AG10803 (cell line): ENCODE measurements around the gene HBZ.
"Not testable (repeated sequence)": the region's sequence is repeated elsewhere in the genome, so short reads cannot be mapped to it uniquely, and the experiment has no call there.

Experiments used
- DNase-seq: peaks from one replicate; pipeline ENCODE4 v3.0.0; 2010; ENCODE audit warnings: low read depth
- H3K4me3 ChIP-seq: 2 replicates; pipeline ENCODE4 v1.5.1; 2011; ENCODE audit warnings: mild to moderate bottlenecking, low read length, control low read depth
- TF ChIP-seq, protein P1 (sequence below): conservative IDR thresholded peaks from 2 replicates; pipeline ENCODE4 v1.5.1; 2011; ENCODE audit warnings: mild to moderate bottlenecking, low read length, control low read depth, inconsistent platforms

HBZ gene

DNA sequence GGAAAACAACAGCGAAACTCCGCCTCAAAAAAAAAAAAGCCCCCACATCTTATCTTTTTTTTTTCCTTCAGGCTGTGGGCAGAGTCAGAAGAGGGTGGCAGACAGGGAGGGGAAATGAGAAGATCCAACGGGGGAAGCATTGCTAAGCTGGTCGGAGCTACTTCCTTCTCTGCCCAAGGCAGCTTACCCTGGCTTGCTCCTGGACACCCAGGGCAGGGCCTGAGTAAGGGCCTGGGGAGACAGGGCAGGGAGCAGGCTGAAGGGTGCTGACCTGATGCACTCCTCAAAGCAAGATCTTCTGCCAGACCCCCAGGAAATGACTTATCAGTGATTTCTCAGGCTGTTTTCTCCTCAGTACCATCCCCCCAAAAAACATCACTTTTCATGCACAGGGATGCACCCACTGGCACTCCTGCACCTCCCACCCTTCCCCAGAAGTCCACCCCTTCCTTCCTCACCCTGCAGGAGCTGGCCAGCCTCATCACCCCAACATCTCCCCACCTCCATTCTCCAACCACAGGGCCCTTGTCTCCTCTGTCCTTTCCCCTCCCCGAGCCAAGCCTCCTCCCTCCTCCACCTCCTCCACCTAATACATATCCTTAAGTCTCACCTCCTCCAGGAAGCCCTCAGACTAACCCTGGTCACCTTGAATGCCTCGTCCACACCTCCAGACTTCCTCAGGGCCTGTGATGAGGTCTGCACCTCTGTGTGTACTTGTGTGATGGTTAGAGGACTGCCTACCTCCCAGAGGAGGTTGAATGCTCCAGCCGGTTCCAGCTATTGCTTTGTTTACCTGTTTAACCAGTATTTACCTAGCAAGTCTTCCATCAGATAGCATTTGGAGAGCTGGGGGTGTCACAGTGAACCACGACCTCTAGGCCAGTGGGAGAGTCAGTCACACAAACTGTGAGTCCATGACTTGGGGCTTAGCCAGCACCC lies 22.8 kb downstream of the HBZ start:
- H3K4me3 ChIP-seq: no peak overlapping the region
- TF ChIP-seq, protein P1, sequence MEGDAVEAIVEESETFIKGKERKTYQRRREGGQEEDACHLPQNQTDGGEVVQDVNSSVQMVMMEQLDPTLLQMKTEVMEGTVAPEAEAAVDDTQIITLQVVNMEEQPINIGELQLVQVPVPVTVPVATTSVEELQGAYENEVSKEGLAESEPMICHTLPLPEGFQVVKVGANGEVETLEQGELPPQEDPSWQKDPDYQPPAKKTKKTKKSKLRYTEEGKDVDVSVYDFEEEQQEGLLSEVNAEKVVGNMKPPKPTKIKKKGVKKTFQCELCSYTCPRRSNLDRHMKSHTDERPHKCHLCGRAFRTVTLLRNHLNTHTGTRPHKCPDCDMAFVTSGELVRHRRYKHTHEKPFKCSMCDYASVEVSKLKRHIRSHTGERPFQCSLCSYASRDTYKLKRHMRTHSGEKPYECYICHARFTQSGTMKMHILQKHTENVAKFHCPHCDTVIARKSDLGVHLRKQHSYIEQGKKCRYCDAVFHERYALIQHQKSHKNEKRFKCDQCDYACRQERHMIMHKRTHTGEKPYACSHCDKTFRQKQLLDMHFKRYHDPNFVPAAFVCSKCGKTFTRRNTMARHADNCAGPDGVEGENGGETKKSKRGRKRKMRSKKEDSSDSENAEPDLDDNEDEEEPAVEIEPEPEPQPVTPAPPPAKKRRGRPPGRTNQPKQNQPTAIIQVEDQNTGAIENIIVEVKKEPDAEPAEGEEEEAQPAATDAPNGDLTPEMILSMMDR: no peak
- DNase-seq: no peak

DNA sequence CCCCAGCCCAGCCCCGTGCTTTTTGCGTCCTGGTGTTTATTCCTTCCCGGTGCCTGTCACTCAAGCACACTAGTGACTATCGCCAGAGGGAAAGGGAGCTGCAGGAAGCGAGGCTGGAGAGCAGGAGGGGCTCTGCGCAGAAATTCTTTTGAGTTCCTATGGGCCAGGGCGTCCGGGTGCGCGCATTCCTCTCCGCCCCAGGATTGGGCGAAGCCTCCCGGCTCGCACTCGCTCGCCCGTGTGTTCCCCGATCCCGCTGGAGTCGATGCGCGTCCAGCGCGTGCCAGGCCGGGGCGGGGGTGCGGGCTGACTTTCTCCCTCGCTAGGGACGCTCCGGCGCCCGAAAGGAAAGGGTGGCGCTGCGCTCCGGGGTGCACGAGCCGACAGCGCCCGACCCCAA lies 23.6 kb downstream of the HBZ start:
- not testable (repeated sequence) for H3K4me3 ChIP-seq, DNase-seq

DNA sequence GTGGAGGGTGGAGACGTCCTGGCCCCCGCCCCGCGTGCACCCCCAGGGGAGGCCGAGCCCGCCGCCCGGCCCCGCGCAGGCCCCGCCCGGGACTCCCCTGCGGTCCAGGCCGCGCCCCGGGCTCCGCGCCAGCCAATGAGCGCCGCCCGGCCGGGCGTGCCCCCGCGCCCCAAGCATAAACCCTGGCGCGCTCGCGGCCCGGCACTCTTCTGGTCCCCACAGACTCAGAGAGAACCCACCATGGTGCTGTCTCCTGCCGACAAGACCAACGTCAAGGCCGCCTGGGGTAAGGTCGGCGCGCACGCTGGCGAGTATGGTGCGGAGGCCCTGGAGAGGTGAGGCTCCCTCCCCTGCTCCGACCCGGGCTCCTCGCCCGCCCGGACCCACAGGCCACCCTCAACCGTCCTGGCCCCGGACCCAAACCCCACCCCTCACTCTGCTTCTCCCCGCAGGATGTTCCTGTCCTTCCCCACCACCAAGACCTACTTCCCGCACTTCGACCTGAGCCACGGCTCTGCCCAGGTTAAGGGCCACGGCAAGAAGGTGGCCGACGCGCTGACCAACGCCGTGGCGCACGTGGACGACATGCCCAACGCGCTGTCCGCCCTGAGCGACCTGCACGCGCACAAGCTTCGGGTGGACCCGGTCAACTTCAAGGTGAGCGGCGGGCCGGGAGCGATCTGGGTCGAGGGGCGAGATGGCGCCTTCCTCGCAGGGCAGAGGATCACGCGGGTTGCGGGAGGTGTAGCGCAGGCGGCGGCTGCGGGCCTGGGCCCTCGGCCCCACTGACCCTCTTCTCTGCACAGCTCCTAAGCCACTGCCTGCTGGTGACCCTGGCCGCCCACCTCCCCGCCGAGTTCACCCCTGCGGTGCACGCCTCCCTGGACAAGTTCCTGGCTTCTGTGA lies 24.3 kb downstream of the HBZ start, which contains the start of gene HBA1:
Gene HBA1, plus strand, starts transcription at position 204 of the 906 bp plus-strand sequence. Its CDS starts 37 bp downstream, at position 241.
- H3K4me3 ChIP-seq, DNase-seq: not testable (repeated sequence)

DNA sequence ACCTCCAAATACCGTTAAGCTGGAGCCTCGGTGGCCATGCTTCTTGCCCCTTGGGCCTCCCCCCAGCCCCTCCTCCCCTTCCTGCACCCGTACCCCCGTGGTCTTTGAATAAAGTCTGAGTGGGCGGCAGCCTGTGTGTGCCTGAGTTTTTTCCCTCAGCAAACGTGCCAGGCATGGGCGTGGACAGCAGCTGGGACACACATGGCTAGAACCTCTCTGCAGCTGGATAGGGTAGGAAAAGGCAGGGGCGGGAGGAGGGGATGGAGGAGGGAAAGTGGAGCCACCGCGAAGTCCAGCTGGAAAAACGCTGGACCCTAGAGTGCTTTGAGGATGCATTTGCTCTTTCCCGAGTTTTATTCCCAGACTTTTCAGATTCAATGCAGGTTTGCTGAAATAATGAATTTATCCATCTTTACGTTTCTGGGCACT lies 25.0 kb downstream of the HBZ start:
- TF ChIP-seq, protein P1: no peak
- DNase-seq: no peak
- no peak overlapping the region for H3K4me3 ChIP-seq

DNA sequence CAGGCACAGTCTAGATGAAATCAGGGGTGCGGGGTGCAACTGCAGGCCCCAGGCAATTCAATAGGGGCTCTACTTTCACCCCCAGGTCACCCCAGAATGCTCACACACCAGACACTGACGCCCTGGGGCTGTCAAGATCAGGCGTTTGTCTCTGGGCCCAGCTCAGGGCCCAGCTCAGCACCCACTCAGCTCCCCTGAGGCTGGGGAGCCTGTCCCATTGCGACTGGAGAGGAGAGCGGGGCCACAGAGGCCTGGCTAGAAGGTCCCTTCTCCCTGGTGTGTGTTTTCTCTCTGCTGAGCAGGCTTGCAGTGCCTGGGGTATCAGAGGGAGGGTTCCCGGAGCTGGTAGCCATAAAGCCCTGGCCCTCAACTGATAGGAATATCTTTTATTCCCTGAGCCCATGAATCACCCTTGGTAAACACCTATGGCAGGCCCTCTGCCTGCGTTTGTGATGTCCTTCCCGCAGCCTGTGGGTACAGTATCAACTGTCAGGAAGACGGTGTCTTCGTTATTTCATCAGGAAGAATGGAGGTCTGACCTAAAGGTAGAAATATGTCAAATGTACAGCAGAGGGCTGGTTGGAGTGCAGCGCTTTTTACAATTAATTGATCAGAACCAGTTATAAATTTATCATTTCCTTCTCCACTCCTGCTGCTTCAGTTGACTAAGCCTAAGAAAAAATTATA lies 25.7 kb downstream of the HBZ start:
- no peak for DNase-seq
- H3K4me3 ChIP-seq: no peak overlapping the region
- TF ChIP-seq, protein P1: no peak

DNA sequence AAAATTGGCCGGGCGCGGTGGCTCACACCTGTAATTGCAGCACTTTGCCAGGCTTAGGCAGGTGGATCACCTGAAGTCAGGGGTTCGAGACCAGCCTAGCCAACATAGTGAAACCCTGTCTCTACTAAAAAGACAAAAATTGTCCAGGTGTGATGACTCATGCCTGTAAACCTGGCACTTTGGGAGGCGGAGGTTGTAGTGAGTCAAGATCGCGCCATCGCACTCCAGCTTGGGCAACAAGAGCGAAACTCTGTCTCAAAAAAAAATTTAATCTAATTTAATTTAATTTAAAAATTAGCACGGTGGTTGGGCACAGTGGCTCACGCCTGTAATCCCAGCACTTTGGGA lies 26.2 kb downstream of the HBZ start:
- no peak for DNase-seq
- H3K4me3 ChIP-seq: no peak overlapping the region
- TF ChIP-seq, protein P1: no peak

DNA sequence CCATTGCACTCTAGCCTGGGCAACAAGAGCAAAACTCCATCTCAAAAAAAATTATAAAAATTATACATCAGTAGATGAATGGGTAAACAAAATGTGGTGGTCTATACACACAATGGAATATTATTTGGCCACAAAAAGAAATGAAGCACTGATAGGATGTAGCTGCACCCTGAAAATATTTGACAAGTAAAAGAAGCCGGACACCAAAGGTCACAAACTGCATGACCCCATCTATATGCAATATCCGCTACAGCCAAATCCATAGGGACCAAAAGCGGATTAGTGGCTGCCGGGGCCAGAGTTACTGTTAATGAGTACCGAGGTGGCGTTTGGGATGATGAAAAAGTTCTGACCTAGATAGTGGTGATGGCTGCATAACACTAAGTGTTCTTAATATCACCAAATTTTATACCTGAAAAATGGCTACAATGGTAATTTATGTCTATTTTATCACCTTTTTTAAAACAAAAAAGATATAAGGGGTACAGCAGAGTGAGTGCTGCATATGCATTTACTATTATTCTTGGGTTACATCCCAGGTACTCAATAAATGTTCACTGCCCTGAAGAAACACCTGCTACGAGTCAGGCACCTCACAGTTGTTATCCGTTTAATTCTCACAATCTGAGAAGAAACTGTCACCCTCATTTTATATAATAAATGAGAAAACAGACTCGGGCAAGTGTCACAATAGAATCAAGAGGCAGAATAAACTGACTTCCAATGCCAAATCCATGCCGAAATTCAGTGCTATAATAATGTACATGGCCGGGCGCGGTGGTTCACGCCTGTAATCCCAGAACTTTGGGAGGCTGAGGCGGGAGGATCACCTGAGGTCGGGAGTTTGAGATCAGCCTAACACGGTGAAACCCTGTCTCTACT lies 27.0 kb downstream of the HBZ start:
- no peak overlapping the region for H3K4me3 ChIP-seq
- TF ChIP-seq, protein P1: no peak
- no peak for DNase-seq
